Activated CD4-positive, alpha-beta T cell treated with anti-CD3 and anti-CD28 coated beads, Interleukin-10, Interleukin-2, amounts not matched to agents 100 ng/mL and 50 ng/mL, durations not matched to agents 16 hours and 8 hours (primary cell): ENCODE measurements around the gene JAKMIP2.
"Not testable (repeated sequence)": the region's sequence is repeated elsewhere in the genome, so short reads cannot be mapped to it uniquely, and the experiment has no call there.

ENCODE experiments used
- DNase-seq: peaks from one replicate; pipeline ENCODE4 v3.0.0-alpha.2; 2020

The JAKMIP2 gene

DNA sequence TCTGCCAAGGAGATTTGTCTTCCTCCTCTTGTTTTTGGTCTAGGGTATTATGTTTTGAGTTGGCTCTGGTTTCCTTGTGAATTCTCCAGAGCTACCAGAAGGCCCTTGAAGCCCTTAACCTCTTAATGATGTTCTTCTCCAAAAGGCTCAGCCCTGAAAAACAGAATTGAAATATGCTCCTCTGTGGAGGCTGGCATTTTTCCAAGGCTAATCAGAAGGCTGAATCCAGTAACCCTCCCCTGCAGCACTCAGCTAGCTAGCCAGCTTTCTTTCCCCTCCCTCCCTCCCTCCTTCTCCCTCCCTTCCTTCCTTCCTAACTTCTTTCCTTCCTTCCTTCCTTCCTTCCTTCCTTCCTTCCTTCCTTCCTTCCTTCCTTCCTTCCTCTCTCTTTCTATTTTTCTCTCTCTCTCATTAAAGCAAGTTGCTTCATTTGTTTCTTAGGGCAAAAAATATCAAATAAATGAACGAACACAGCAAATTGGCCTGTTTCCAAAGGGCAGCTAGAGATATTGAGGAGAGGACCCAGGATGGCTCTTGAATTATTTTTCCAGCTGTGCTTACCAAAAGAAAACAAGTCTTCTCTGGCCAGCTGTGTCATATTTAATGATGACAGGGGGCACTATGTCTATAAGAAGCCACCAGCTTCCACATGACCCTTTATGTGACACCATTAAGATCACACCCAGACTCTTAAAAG is 38.7 kb downstream of the JAKMIP2 start:
- no peak for DNase-seq

DNA sequence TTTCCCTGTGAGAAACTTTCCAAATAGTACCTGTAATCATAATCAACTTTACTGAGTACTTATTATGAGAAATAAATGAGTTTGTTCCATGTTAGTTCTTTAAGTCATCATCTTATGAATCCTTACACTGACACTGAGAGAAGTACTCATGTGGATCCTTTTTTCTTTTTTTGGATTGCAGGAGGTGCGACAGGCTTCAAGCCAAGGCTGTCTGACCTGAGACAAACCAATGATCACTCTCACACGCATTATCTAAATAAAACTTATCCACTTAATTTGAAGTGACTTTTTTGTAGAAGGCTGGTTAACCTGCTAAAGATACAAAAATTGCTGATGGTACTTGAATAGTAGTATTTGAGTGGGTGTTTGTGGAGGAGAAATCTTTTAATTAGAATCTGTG is 39.5 kb downstream of the JAKMIP2 start:
- no peak for DNase-seq

DNA sequence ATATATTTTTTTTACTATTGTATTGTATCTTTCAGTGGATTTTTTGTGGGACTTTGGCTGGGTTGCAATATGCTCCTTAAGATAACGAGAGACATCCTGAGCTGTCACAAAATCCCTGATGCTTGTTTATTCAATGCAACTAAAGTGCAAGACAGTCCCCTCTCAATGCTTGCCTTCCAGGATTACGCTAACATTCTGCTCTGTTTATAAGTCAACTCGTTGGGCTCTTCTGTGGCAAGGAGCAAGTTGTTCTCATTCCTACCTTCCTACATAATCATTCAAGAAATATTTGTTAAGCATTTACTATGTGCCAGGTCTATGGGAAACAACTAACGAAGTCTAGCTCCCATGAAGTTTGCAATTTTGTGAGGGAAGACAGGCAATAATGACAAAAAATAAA is 40.4 kb downstream of the JAKMIP2 start:
- no peak for DNase-seq

DNA sequence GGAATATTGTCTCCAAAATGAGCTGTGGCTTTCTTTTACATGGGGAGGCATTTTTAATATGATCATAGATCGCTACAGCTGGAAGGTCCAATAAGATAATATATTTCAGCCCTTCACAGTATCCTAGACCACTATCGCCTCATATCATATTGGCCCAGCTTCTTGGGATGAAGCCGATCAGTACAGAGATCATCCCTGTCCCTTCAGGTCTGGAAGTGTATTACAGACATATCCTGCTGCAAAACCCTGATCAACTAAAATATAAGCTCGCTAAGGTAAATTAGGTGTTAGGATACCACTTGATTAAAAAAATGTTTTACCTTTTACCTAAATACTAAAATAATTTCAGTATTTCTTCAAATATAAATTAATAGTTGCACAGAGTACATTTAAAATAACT is 41.7 kb downstream of the JAKMIP2 start:
- no peak for DNase-seq

DNA sequence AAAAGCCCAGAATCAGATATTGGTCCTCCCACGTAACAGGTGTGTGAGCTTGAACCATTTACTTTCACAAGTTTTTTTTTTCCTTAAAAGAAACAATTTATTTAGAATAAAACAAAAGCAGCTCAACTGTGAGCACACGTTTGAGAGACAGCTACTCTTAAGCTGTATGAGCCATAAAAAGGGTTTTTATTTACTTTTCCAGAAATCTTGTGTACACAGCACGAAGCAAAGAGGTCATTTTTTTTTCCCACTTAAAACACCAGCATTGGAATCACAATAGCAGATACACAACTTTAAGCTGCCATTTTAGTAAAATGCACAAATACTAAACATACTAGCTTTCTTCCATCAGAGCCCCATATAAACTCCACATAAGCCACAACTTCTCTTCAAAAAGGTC is 44.6 kb downstream of the JAKMIP2 start:
- no peak for DNase-seq

DNA sequence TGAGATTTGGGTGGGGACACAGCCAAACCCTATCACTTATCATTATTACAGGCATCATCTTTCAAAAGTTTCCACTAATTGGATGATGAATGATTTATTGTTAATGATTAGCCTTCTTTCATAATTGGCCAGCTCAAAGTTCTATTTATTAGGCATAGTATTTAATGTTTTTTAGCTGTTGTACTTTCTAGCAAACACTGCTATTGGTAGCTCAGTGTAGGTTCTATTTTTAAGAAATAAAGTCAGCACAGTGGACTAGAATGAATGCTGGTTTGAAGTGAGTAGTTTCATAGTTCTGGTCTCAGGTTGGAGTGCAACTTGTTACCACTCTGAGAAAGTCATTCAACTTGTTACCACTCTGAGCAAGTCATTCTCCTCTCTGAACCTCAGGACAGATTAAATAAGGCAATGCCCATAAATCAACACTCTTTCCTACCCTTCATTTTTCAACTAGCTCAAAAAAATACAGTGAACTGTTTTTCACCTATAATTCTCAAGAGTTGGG is 46.9 kb downstream of the JAKMIP2 start:
- no peak for DNase-seq

DNA sequence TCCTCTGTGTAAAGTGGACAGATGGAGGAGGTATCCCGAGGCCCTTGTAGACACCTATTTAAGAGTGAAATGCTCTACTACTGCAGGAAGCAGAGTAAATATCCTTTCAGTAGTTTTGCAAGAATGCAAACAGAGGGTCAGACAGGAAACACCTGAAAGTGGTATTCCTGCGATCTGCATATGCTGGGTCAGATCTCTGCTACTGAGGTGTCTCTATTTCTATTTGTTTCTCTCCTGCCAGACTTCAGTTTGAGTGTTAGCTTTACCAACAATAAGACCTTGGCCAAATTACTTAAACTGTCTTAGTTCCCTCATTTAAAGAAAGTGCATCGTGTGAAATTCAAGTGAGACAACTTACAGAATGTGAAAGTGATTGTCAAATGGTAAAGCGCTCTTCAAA is 47.6 kb downstream of the JAKMIP2 start:
- no peak for DNase-seq

DNA sequence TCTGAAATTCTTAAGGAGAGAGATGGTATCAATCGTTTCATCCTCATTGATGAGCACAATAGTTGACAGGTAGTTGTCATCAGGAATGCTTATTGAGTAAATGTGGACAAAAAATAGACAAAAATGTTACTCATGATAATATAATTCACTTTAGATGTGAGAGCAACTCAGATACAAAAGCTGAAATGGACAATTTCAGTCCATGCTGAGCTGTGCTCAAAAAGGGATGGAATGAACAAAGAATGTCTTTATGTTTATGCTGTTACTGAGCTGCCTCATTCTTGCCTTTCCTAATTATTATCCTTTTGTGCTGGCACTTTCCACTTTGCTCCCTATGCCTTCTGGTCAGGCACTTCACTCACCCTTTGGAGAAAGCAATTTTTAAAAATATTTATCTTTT is 49.5 kb downstream of the JAKMIP2 start:
- DNase-seq: no peak

DNA sequence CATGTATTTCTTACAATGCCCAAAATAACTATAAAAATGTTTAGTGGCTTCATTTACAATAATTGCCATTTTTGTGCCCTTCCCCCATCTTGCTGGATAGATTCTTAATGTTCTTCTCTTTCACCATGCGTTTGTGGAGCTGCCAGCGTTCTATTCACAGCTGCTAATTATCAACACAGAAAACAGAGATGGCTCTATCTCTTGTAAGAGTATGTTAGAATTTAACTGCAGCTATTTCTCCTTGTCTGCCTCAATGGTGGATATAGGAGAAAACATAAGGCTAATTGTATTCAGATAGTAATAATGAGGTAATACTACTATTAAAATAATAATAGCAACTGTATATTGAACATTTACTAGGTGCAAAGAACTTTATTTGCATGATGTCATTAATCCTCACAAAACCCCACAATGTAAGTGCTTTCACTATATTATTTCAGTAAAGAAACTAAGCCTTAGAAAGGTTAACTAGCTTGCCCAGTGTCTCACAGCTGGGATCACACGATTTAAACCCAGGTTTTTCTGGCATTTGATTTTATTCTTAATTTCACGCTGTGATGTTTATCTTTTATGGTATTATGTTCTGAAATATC is 50.1 kb downstream of the JAKMIP2 start:
- no peak for DNase-seq

DNA sequence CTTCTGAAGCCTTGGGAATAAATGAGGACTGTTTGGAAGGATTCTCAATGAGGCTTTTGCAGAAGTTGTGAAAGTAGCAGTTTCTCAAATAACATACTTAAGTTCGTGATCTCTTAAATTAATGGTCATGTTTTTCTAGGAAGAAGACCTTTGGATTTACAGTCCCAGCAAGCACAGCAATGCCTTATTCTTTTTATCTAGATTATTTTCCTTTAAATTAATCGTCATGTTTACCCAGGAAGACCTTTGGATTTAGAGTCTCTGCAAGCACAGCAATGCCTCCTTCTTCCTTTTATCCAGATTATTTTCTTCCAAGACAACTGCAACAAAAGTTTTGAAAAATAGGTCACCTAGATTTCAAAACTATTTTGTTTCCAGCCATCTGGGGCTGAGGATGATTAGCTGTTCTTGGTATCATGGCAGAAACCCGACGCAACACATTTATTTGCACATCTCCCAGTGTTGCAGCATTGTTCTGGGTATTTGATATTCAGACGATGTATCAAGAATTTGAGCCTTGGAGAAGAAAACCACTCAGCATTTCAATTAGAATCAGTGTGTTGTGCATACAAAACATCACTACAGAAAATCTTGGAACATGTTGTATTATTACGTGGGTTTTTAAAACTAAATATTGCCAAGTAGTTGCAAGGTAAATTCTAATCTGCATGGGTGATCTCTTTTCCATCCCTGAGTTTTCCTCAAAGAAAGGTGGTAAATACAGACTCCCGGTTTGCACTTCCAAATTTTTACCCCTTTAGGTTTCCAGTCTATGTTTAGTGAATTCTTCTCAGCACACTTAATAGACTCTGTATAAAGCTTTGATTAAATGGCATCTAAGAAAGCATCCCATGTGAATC is 50.9 kb downstream of the JAKMIP2 start:
- no peak for DNase-seq

DNA sequence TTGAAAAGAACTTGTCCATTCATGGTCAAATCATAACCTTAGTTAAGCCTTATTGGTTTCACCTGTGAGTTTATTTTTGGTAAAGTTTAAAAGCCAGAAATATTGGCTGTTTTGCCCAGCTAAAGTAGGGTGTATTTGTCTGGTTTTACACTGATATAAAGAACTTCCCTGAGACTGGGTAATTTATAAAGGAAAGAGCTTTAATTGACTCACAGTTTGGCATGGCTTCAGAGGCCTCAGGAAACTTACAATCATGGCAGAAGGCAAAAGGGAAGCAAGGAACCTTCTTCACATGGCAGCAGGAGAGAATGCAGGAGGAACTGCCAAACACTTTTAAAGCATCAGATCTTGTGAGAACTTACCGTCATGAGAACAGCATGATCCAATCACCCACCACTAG is 55.3 kb downstream of the JAKMIP2 start:
- DNase-seq: no peak

DNA sequence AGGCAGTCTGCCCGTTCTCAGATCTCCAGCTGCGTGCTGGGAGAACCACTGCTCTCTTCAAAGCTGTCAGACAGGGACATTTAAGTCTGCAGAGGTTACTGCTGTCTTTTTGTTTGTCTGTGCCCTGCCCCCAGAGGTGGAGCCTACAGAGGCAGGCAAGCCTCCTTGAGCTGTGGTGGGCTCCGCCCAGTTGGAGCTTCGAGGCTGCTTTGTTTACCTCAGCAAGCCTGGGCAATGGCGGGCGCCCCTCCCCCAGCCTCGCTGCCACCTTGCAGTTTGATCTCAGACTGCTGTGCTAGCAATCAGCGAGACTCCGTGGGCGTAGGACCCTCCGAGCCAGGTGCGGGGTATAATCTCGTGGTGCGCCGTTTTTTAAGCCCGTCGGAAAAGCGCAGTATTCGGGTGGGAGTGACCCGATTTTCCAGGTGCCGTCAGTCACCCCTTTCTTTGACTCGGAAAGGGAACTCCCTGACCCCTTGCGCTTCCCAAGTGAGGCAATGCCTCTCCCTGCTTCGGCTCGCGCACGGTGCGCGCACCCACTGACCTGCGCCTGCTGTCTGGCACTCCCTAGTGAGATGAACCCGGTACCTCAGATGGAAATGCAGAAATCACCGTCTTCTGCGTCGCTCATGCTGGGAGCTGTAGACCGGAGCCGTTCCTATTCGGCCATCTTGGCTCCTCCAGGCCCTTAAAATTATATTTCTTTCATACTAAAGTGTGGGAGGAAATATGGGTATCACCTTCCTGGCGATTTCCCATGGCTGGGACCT is 61.2 kb downstream of the JAKMIP2 start:
- not testable (repeated sequence) for DNase-seq

DNA sequence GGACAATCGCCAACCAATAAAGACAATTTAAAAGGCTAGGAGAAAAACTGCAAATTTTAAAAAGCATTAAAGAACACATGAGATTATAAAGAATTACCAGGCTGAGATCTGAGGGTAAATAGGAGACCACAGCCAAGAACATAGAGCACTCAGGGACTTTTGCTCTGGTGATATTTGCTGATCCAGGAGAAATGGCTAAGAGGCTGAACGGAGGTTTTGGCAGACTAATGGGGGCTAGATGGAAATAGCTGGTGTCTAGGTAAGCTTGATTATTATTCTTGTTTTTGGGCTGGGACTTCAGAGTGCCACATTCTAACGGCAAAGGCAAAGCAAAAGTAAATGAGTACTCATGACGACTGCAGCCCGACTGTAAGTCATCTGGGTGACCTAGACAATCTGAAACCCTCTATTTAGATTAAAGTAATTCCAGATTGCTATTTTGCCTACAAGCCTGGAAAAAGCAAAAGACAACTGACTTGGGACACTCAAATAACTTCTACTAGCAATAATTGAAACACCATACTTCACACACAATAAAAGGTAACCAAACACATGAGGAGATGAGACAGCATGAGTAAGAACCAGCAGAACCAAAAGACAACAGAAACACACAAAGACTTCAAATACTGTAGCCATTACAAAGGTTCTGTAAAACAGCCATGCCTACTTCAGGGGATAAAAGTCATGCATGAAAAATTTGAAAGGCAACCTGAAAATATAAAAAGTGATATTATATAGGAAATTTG is 68.8 kb downstream of the JAKMIP2 start:
- no peak for DNase-seq

DNA sequence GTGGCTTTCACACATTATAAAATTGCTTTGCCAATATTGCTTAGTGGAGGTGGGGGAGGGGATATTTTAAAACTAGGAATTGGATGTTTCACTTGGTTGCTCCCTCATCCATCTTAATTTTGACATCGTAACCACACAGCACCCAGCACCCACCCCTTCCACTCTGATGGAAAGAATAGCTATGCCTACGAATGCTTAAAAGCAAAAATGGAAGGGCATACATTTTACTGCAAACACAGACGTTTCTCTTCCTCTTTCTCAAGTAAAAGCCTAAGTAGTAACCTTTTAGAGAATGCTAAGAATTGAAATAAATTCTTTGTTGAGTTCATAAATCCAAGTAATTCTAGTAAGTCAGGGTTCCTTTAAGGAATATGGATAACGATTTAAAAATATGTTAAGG is 69.9 kb downstream of the JAKMIP2 start:
- no peak for DNase-seq

DNA sequence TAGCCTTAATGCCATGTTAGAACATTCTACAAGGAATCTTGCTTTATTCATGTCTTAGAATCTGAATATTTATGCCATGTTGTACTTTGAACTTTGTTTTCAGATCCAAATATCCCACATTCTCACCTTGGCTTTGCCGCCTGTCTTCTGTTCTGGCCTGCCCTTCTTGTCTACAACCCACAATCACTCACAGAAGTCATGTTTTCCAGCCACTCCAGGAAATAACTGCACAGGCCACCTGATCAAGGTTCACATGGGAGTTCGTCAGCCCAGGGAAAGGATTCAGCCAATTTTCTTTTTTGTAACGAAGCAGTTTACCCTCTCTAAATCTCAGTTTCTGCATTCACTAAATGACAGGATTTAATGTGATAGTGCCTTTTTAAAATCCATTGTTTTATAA is 70.5 kb downstream of the JAKMIP2 start:
- DNase-seq: no peak

DNA sequence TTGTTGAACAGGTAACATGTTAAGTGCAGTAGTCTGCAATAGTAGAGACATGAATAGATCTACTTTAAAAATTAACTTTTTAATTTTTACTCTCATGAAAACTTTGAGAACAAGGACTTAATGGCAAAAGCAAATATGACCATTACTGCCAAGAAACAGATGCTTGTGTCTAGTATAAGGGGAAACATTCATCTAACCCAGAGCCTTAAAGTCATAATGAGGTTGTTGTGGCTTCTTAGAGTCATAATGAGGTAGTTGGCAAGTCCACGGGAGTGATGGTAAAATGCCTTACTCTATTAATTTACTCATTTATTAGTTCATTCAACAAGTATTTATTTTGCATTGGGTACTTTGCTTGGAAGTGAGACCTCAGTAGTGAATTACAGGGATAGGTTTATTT is 71.5 kb downstream of the JAKMIP2 start:
- no peak for DNase-seq

DNA sequence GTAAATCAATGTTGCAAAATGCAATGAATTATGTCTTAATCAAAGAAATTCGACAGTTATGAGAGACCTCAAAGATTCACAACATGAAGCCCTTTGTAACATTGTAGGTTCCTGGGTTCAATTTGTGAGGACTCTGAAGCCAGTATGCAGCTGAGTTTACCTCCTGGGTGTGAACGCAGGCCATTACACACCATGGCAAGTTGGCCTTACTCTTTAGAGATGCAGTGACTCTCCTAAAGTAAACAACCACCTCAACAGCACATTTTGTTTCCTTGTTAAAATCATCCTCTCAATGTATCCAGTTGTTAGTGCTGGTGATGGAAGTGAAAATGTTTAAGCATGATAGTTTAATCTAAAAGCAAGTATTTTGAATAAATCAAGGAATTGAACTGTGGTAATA is 73.8 kb downstream of the JAKMIP2 start:
- DNase-seq: no peak

DNA sequence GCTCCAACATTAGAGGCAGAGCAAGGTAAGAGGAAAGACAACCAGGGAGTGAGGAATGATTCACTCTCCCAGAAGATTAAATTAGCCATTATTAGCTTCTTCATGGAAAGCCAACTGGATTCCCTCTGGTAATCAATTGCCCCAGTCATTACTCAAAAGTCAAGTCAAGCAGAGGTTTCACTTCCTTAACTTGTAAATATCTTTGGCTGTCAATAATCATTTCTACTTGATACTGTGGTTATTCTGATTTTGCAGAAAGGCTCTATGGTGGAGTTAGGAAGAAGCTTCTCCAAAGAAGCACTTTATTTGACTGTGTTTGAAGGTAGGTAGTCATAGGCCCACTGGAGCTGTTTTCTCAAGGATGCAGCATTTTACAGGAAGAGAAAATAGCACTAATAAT is 78.0 kb downstream of the JAKMIP2 start:
- DNase-seq: no peak

DNA sequence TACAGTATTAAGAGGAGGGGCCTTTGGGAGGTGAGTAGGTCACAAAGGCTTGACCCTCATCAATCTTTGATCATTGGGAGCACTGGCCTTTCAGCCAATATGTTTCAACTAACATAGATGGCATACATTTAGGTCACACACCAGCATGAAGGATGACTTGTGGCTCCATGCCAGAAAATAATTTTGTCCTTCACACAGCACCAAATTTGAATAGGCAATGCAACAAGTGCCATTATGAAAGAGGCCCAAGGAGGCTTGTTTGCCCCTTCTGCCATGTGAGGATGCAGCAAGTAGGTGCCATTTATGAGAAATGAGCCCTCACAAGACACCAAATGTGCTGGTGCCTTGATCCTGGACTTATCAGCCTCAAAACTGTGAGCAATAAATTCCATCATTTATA is 81.1 kb downstream of the JAKMIP2 start:
- no peak for DNase-seq

DNA sequence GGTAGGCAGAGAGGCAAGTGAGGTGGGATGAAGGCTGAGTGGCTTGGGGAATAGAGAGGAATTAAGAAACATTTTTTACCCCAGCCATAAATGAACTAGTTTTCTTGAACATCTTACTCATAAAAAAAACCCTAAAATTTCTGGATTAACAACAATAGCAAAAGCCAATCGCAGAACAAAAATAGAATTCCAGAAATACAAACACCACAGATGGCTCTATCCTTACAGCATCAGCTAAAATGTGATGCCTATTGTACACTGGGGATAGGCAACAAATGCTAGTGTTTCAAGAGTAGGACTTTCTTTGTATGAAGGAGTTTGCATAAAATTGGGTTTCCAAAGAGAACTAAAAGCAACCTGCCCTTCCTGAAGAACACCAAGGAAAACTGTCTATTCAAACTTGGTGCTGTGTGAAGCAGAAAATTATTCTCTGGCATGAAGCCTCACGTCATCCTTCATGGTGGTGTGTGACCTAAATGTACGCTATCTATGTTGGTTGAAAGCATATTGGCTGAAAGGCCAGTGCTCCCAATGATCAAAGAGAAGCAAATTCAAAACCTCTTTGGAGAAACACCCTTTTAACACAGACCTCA is 82.9 kb downstream of the JAKMIP2 start:
- no peak for DNase-seq

DNA sequence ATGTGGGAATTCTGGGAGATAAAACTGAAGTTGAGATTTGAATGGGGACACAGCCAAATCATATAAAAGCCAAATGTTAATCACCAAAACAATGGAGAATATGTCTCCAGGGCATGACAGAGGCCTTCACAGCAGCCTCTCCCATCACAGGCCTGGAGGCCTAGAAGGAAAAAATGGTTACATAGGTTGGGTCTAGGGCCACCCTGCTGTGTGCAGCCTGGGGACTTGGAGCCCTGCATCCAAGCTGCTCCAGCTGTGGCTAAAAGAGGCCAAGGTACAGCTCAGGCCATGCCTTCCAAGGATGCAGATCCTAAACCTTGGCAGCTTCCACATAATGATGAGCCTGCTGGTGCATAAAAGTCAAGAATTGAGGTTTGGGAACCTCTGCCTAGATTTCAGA is 85.1 kb downstream of the JAKMIP2 start:
- no peak for DNase-seq

DNA sequence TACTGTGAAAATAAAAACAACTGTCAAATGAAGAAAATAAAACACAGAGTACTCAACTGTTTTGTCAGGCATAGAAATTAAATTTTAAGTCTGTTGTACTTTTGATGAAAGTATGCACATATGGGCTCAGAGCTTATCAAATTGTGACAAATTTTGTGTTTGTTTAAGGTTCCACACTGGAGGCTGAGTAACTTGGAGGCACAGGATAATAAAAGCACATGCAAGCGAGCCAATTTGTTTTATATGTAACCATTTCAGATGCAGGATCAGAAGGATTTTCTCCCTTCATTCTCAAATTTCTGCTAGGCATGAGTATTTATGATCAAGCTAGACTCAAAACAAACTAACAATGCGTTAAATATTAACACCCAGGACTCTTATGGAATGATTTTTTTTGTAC is 87.8 kb downstream of the JAKMIP2 start:
- no peak for DNase-seq
